AG04450 (cell line): Measurements from ENCODE around the gene DUSP23. TPM values are rescaled to one million over a fixed set of nuclear protein-coding genes. Genes with fewer than 3 reads are reported as not detected.

Experiments used
- CTCF ChIA-PET: fragments of 300-600, 350-600 bp; formaldehyde crosslinking; extraction: SDS; loops from one replicate; lab custom pipeline; 2022; ENCODE audit warnings: antibody characterized with exemption, inconsistent platforms; lab: Charles Lee
- POLR2A ChIA-PET: fragments of 350-600 bp; formaldehyde crosslinking; extraction: SDS; loops from one replicate; lab custom pipeline; 2021; ENCODE audit warnings: antibody characterized with exemption, inconsistent platforms; lab: Yijun Ruan, JAX
- DNase-seq: peaks from one replicate; pipeline ENCODE4 v3.0.0-alpha.2; 2011; ENCODE audit warnings: low read depth, low spot score
- H3K27ac ChIP-seq: one replicate; pipeline ENCODE4 v1.5.1; 2012; ENCODE audit warnings: low read depth, low read length, control low read depth
- H3K27me3 ChIP-seq: one replicate; pipeline ENCODE4 v1.6.0; 2012; ENCODE audit warnings: low read length; ENCODE audit not compliant: control insufficient read depth, insufficient read depth
- H3K4me3 ChIP-seq: 2 replicates; pipeline ENCODE4 v1.5.1; 2011; ENCODE audit warnings: mild to moderate bottlenecking, low read depth, low read length, control low read depth
- H3K9me3 ChIP-seq: 2 replicates; pipeline ENCODE4 v1.5.1; 2012; ENCODE audit warnings: low read length; ENCODE audit not compliant: control insufficient read depth, insufficient read depth
- CTCF ChIP-seq: IDR thresholded peaks from 2 replicates; pipeline ENCODE4 v1.5.1; 2011; ENCODE audit warnings: low read depth, low read length, control low read depth, inconsistent platforms
- polyA plus RNA-seq: library from polyadenylated mRNA; depleted of rRNA; stranded (reverse); fragments of >200 nt; gene quantifications from 2 replicates; pipeline ENCODE4 v1.2.3, GENCODE V29; 2011

DUSP23 gene
- polyA plus RNA-seq, 1 experiment, result 6.1 TPM

GRCh38 chr1:159791031-159791430 is 10.3 kb downstream of the DUSP23 start:
- peaks cover 27% of the 10 kb centered on the region for H3K27me3 ChIP-seq
- H3K4me3 ChIP-seq, result no peak overlapping the region
- POLR2A ChIA-PET, result no interaction called here
- no peak for DNase-seq
- no peaks in the 10 kb centered on the region for H3K9me3 ChIP-seq
- no peak for TF ChIP-seq CTCF
- CTCF ChIA-PET, result no interaction called here
- H3K27ac ChIP-seq, result no peak overlapping the region

GRCh38 chr1:159791461-159791860 is 10.7 kb downstream of the DUSP23 start:
- DNase-seq, result no peak
- H3K4me3 ChIP-seq, result no peak overlapping the region
- H3K9me3 ChIP-seq, result no peaks in the 10 kb centered on the region
- TF ChIP-seq CTCF, result no peak
- CTCF ChIA-PET, result no interaction called here
- H3K27ac ChIP-seq, result no peak overlapping the region
- POLR2A ChIA-PET, result no interaction called here
- peaks cover 29% of the 10 kb centered on the region for H3K27me3 ChIP-seq

- H3K27ac ChIP-seq, result no peak overlapping the region
- H3K27me3 ChIP-seq, result peaks cover 42% of the 10 kb centered on the region
- TF ChIP-seq CTCF, result no peak
- H3K4me3 ChIP-seq, result no peak overlapping the region
- ChIA-PET POLR2A (no interaction called here), CTCF (interaction anchor here (1.6 to 13.0 kb wide), 2 partner anchors 15 to 95 kb away, joined by 5 to 556 read pairs; partner anchors contain the start of gene DUSP23)
- H3K9me3 ChIP-seq, result no peaks in the 10 kb centered on the region
- DNase-seq, result no peak
Observed at GRCh38 chr1:159795534-159795933, 14.8 kb downstream of the DUSP23 start.

- POLR2A ChIA-PET, result interaction anchor here (0.5 to 1.5 kb wide), 3 partner anchors 90 to 115 kb away, joined by 3 to 5 read pairs (median 3); no protein-coding TSS in a partner anchor
- peak; percentile 81 for TF ChIP-seq CTCF
- CTCF ChIA-PET, result interaction anchor here (0.6 to 13.0 kb wide), 42 partner anchors 8 to 1464 kb away, joined by 3 to 556 read pairs (median 6); partner anchors contain the start of genes DUSP23, IGSF9 and SLAMF8
- DNase-seq, result peak; percentile 66
- Histone ChIP-seq H3K4me3 (no peak overlapping the region), H3K9me3 (no peaks in the 10 kb centered on the region), H3K27me3 (peaks cover 26% of the 10 kb centered on the region), H3K27ac (no peak overlapping the region)
Observed at GRCh38 chr1:159798893-159799292, 18.1 kb downstream of the DUSP23 start.

- CTCF ChIA-PET, result interaction anchor here (0.6 to 13.0 kb wide), 41 partner anchors 8 to 1463 kb away, joined by 3 to 556 read pairs (median 6); partner anchors contain the start of genes DUSP23, IGSF9 and SLAMF8
- Histone ChIP-seq H3K27me3 (peaks cover 31% of the 10 kb centered on the region), H3K4me3 (no peak overlapping the region), H3K27ac (no peak overlapping the region), H3K9me3 (no peaks in the 10 kb centered on the region)
- POLR2A ChIA-PET, result interaction anchor here (0.5 to 1.5 kb wide), 3 partner anchors 89 to 114 kb away, joined by 3 to 5 read pairs (median 3); no protein-coding TSS in a partner anchor
- no peak for TF ChIP-seq CTCF
- DNase-seq, result no peak
Observed at GRCh38 chr1:159799446-159799985, 18.8 kb downstream of the DUSP23 start.
